ENCODE measurements around the gene MT1F. TPM values are rescaled to one million over a fixed set of nuclear protein-coding genes. Genes with fewer than 3 reads are reported as not detected.
A peak's percentile ranks its signal among the peaks of the same experiment; 100 is the strongest.

The MT1F gene
- polyA plus RNA-seq, 1 donor from 2014 or later, result 1.8 TPM

DNA sequence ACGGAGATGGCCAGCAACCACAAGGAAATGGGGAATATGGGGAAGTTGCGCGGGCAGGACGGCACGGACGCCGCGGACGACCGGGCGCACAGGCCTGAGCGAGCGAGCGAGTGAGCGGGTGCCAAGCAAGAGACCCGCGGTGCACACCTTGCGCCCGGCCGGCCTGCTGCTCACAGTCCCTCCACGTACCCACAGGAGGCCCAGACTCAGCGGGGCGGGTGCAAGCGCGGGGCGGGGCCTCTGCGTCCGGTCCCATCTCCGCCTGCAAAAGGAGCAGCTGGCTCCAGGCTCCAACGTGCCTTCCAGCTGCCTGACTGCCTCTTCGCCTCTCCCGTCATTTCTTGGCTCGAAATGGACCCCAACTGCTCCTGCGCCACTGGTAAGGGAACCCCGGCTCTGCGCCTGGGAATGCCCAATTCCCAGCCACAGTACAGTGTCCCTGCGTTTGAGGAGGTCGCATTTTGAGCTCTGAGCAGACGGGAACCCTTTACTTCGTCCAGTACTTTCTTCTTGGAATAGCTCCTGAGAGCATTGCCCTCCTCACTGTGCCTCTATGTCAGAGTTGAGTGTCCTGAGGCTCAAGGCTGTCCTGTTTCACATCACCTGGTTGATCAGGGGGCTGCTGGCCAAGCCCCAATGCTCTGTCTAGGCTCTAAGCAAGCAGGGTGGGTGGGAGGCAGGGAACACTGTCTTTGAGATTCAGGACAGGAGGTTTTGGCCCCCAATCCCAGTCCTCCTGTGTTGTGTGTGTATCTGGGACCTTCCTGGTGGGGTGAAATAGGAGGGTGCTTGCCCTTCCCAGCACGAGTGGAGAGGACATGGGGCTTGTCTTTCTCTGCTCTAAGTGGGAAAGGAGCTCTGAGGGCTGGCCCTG, 40.3 kb upstream of the MT1F start:
- Histone ChIP-seq H3K4me3 (ENCODE audit: low read length) (peak overlapping the region; percentile 57), H3K27ac (ENCODE audit: low read length) (no peak overlapping the region), H3K9me3 (ENCODE audit: low read length) (no peaks in the 10 kb centered on the region), H3K9me2 (ENCODE audit: insufficient read depth, low read length) (no peaks in the 10 kb centered on the region), H3K27me3 (ENCODE audit: insufficient read depth, low read depth, low read length) (peaks cover 65% of the 10 kb centered on the region), H3K79me2 (replicated peaks; ENCODE audit: insufficient read depth, low read length) (no peaks in the 10 kb centered on the region), H3K36me3 (ENCODE audit: insufficient read depth, low read length) (no peaks in the 10 kb centered on the region), H3K9ac (ENCODE audit: low read length) (no peak overlapping the region), H2AFZ (ENCODE audit: low read depth, low read length) (no peak overlapping the region), H3F3A (ENCODE audit: insufficient read depth, low read length, poor library complexity, severe bottlenecking) (no peaks in the 10 kb centered on the region), H4K20me1 (ENCODE audit: insufficient read depth) (no peaks in the 10 kb centered on the region), H3K4me2 (ENCODE audit: low read length) (no peak overlapping the region)
- TF ChIP-seq, protein P1, sequence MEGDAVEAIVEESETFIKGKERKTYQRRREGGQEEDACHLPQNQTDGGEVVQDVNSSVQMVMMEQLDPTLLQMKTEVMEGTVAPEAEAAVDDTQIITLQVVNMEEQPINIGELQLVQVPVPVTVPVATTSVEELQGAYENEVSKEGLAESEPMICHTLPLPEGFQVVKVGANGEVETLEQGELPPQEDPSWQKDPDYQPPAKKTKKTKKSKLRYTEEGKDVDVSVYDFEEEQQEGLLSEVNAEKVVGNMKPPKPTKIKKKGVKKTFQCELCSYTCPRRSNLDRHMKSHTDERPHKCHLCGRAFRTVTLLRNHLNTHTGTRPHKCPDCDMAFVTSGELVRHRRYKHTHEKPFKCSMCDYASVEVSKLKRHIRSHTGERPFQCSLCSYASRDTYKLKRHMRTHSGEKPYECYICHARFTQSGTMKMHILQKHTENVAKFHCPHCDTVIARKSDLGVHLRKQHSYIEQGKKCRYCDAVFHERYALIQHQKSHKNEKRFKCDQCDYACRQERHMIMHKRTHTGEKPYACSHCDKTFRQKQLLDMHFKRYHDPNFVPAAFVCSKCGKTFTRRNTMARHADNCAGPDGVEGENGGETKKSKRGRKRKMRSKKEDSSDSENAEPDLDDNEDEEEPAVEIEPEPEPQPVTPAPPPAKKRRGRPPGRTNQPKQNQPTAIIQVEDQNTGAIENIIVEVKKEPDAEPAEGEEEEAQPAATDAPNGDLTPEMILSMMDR (IDR thresholded peaks at IDR 0.05; ENCODE audit: poor library complexity, severe bottlenecking), result no peak
- no peak for TF ChIP-seq TAF1 (IDR thresholded peaks at IDR 0.05; ENCODE audit: low read depth)
- TF ChIP-seq, protein P2, sequence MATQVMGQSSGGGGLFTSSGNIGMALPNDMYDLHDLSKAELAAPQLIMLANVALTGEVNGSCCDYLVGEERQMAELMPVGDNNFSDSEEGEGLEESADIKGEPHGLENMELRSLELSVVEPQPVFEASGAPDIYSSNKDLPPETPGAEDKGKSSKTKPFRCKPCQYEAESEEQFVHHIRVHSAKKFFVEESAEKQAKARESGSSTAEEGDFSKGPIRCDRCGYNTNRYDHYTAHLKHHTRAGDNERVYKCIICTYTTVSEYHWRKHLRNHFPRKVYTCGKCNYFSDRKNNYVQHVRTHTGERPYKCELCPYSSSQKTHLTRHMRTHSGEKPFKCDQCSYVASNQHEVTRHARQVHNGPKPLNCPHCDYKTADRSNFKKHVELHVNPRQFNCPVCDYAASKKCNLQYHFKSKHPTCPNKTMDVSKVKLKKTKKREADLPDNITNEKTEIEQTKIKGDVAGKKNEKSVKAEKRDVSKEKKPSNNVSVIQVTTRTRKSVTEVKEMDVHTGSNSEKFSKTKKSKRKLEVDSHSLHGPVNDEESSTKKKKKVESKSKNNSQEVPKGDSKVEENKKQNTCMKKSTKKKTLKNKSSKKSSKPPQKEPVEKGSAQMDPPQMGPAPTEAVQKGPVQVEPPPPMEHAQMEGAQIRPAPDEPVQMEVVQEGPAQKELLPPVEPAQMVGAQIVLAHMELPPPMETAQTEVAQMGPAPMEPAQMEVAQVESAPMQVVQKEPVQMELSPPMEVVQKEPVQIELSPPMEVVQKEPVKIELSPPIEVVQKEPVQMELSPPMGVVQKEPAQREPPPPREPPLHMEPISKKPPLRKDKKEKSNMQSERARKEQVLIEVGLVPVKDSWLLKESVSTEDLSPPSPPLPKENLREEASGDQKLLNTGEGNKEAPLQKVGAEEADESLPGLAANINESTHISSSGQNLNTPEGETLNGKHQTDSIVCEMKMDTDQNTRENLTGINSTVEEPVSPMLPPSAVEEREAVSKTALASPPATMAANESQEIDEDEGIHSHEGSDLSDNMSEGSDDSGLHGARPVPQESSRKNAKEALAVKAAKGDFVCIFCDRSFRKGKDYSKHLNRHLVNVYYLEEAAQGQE (IDR thresholded peaks at IDR 0.05; ENCODE audit: borderline replicate concordance), result no peak
- TF ChIP-seq EP300 (conservative IDR thresholded peaks at IDR 0.05; ENCODE audit: poor library complexity, severe bottlenecking), result no peak
- TF ChIP-seq RAD21 (conservative IDR thresholded peaks at IDR 0.05), result no peak
- no peak for TF ChIP-seq MXI1 (conservative IDR thresholded peaks at IDR 0.05; ENCODE audit: poor library complexity, severe bottlenecking)
- TF ChIP-seq POLR2AphosphoS5 (IDR thresholded peaks at IDR 0.05), result no peak
- no peak for TF ChIP-seq SMC3 (conservative IDR thresholded peaks at IDR 0.05; ENCODE audit: poor library complexity)

DNA sequence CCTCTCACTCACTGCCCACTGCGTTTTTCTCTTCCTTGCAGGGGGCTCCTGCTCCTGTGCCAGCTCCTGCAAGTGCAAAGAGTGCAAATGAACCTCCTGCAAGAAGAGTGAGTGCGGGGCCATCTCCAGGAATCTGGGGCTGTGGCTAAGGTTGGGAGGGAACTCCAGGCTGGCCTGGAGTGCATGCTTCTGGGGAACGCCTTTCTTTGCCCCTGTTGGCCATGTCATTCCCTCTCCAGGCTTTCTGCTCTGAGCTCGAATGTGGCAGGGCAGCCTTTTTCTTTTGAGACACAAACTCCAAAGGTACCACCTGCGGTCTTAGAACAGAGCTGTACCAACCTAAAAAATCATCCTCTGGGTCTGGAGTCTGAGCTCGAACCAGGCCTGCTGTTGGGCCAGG, 39.6 kb upstream of the MT1F start:
- H3F3A ChIP-seq (ENCODE audit: insufficient read depth, low read length, poor library complexity, severe bottlenecking), result no peaks in the 10 kb centered on the region
- no peak for TF ChIP-seq EP300 (conservative IDR thresholded peaks at IDR 0.05; ENCODE audit: poor library complexity, severe bottlenecking)
- TF ChIP-seq, protein P2 (IDR thresholded peaks at IDR 0.05; ENCODE audit: borderline replicate concordance), result no peak
- TF ChIP-seq MXI1 (conservative IDR thresholded peaks at IDR 0.05; ENCODE audit: poor library complexity, severe bottlenecking), result no peak
- no peak for TF ChIP-seq SMC3 (conservative IDR thresholded peaks at IDR 0.05; ENCODE audit: poor library complexity)
- no peak for TF ChIP-seq TAF1 (IDR thresholded peaks at IDR 0.05; ENCODE audit: low read depth)
- TF ChIP-seq POLR2AphosphoS5 (IDR thresholded peaks at IDR 0.05), result no peak
- TF ChIP-seq, protein P1 (IDR thresholded peaks at IDR 0.05; ENCODE audit: poor library complexity, severe bottlenecking), result no peak
- no peak for TF ChIP-seq EZH2 (IDR thresholded peaks at IDR 0.05; ENCODE audit: borderline replicate concordance, insufficient read depth, low read length, poor library complexity, severe bottlenecking)
- no peak for TF ChIP-seq RAD21 (conservative IDR thresholded peaks at IDR 0.05)
- no peak overlapping the region for H3K4me2 ChIP-seq (ENCODE audit: low read length)
- H4K20me1 ChIP-seq (ENCODE audit: insufficient read depth), result no peaks in the 10 kb centered on the region
- no peak overlapping the region for H3K27ac ChIP-seq (ENCODE audit: low read length)
- no peak overlapping the region for H3K4me3 ChIP-seq (ENCODE audit: low read length)
- no peak overlapping the region for H3K9ac ChIP-seq (ENCODE audit: low read length)
- H3K79me2 ChIP-seq (replicated peaks; ENCODE audit: insufficient read depth, low read length), result no peaks in the 10 kb centered on the region
- H3K27me3 ChIP-seq (ENCODE audit: insufficient read depth, low read depth, low read length), result peaks cover 65% of the 10 kb centered on the region
- H2AFZ ChIP-seq (ENCODE audit: low read depth, low read length), result no peak overlapping the region
- H3K9me3 ChIP-seq (ENCODE audit: low read length), result no peaks in the 10 kb centered on the region
- H3K9me2 ChIP-seq (ENCODE audit: insufficient read depth, low read length), result no peaks in the 10 kb centered on the region
- no peaks in the 10 kb centered on the region for H3K36me3 ChIP-seq (ENCODE audit: insufficient read depth, low read length)

All from neural cell (in vitro differentiated cells).